ENCODE results near the gene AGBL1. TPM values are rescaled to one million over a fixed set of nuclear protein-coding genes. Genes with fewer than 3 reads are reported as not detected.

AGBL1 gene
- total RNA-seq, 1 experiment from 2014 or later = not detected

DNA sequence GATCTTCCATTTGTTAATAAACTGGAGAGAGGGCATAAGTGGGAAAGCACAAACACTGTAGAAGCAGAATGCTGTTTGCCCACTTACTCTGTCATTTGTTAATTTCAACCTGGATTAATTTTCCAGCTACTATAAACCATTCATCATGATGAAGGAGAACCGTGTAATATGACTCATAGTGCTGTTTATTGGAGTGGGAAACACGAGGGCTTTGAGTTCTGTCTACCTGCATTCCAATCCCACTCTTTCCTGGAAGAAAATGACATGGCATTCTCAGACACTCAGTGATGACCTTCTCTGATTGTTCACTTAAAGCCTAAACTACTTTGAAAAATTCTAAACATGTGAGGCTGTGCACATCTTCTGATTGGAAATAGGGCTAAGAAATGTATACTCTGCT is 826.7 kb downstream of the AGBL1 start:
- no peaks in the 10 kb centered on the region for H3K27me3 ChIP-seq (ENCODE audit: low read length)
- no peak overlapping the region for H3K9ac ChIP-seq (ENCODE audit: low read length)
- no peaks in the 10 kb centered on the region for H3K9me2 ChIP-seq (replicated peaks; ENCODE audit: insufficient read depth, low read length)
- H3K9me3 ChIP-seq (ENCODE audit: low read length) = peaks cover 4% of the 10 kb centered on the region; the same call in 1 of the 2 replicates
- H3K4me2 ChIP-seq (ENCODE audit: low read depth, low read length, poor library complexity, severe bottlenecking) = no peak overlapping the region
- no peaks in the 10 kb centered on the region for H3K36me3 ChIP-seq (ENCODE audit: insufficient read depth, low read length)
- no peak for DNase-seq
- no peak overlapping the region for H2AFZ ChIP-seq (ENCODE audit: low read length)
- no peaks in the 10 kb centered on the region for H3K79me2 ChIP-seq (ENCODE audit: low read length)
- H3K4me3 ChIP-seq (ENCODE audit: low read length) = no peak overlapping the region
- H3K4me1 ChIP-seq (ENCODE audit: low read length) = no peaks in the 10 kb centered on the region
- H3K27ac ChIP-seq (ENCODE audit: low read length) = no peak overlapping the region
- no peaks in the 10 kb centered on the region for H4K20me1 ChIP-seq (ENCODE audit: insufficient read depth, low read depth, low read length)

- no peak overlapping the region for H3K4me3 ChIP-seq (ENCODE audit: low read length)
- no peaks in the 10 kb centered on the region for H3K9me2 ChIP-seq (replicated peaks; ENCODE audit: insufficient read depth, low read length)
- no peak overlapping the region for H3K9ac ChIP-seq (ENCODE audit: low read length)
- H3K27me3 ChIP-seq (ENCODE audit: low read length) = no peaks in the 10 kb centered on the region
- H2AFZ ChIP-seq (ENCODE audit: low read length) = no peak overlapping the region
- no peaks in the 10 kb centered on the region for H3K79me2 ChIP-seq (ENCODE audit: low read length)
- H4K20me1 ChIP-seq (ENCODE audit: insufficient read depth, low read depth, low read length) = no peaks in the 10 kb centered on the region
- no peak overlapping the region for H3K4me2 ChIP-seq (ENCODE audit: low read depth, low read length, poor library complexity, severe bottlenecking)
- H3K9me3 ChIP-seq (ENCODE audit: low read length) = no peaks in the 10 kb centered on the region
- H3K4me1 ChIP-seq (ENCODE audit: low read length) = no peaks in the 10 kb centered on the region
- no peak for DNase-seq
- no peak overlapping the region for H3K27ac ChIP-seq (ENCODE audit: low read length)
- H3K36me3 ChIP-seq (ENCODE audit: insufficient read depth, low read length) = no peaks in the 10 kb centered on the region
These were observed 831.4 kb downstream of the AGBL1 start for GRCh38 chr15:86911022-86911421.

DNA sequence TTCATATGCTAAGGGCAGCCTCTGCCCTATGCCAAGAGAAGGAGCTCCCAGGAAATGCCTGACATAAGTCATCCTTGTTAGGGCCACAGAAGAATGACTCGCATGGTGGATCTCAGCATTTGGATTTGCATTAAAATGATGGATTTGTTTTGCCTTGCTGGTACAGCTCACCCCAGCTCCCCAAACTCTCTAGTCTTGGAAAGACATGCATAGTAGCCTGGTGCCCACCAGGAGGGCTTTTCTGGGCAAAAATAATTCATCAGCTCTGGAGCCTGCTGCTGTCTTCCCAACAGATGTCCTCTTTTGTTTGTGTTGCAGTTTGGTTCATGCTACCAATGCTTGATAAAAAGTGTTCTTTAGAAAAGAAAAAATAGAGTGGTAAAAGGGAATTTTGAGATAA is 833.0 kb downstream of the AGBL1 start:
- Histone ChIP-seq H3K4me3 (ENCODE audit: low read length) (no peak overlapping the region), H3K9me2 (replicated peaks; ENCODE audit: insufficient read depth, low read length) (no peaks in the 10 kb centered on the region), H3K4me2 (ENCODE audit: low read depth, low read length, poor library complexity, severe bottlenecking) (no peak overlapping the region), H3K4me1 (ENCODE audit: low read length) (no peaks in the 10 kb centered on the region), H3K27me3 (ENCODE audit: low read length) (no peaks in the 10 kb centered on the region), H3K9ac (ENCODE audit: low read length) (no peak overlapping the region), H4K20me1 (ENCODE audit: insufficient read depth, low read depth, low read length) (no peaks in the 10 kb centered on the region), H3K9me3 (ENCODE audit: low read length) (no peaks in the 10 kb centered on the region), H3K79me2 (ENCODE audit: low read length) (no peaks in the 10 kb centered on the region), H3K27ac (ENCODE audit: low read length) (no peak overlapping the region), H2AFZ (ENCODE audit: low read length) (no peak overlapping the region), H3K36me3 (ENCODE audit: insufficient read depth, low read length) (no peaks in the 10 kb centered on the region)
- DNase-seq = no peak

DNA sequence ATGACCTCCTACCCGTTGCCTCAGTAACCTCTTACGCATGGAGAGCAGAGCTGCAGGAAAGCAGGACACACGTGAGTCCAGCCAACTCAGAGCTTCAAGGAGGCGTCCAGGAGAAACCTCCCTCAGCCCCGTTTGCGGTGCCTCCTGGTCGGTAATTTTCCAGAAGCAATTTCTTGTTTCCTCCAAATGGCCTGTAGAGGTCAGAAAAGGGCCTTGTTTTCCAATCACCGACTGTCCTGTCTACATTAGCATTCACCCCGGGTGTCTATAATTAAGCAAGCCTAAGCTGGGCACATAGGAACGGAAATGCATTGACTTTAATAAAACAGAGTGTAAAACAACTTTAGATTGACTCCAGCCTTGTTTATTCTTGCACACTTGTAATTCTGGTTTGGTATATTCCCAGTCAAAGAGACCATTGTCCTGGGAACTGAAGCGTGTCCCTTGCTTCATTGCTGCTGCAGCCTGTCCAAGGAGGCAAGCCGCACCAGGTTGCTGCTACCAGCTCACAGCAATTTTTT is 836.2 kb downstream of the AGBL1 start:
- Histone ChIP-seq H3K4me1 (ENCODE audit: low read length) (no peaks in the 10 kb centered on the region), H4K20me1 (ENCODE audit: insufficient read depth, low read depth, low read length) (no peaks in the 10 kb centered on the region), H3K4me2 (ENCODE audit: low read depth, low read length, poor library complexity, severe bottlenecking) (no peak overlapping the region), H3K4me3 (ENCODE audit: low read length) (no peak overlapping the region), H3K36me3 (ENCODE audit: insufficient read depth, low read length) (no peaks in the 10 kb centered on the region), H3K27me3 (ENCODE audit: low read length) (no peaks in the 10 kb centered on the region), H3K9me3 (ENCODE audit: low read length) (no peaks in the 10 kb centered on the region), H3K79me2 (ENCODE audit: low read length) (no peaks in the 10 kb centered on the region), H3K27ac (ENCODE audit: low read length) (no peak overlapping the region), H3K9me2 (replicated peaks; ENCODE audit: insufficient read depth, low read length) (no peaks in the 10 kb centered on the region), H3K9ac (ENCODE audit: low read length) (no peak overlapping the region), H2AFZ (ENCODE audit: low read length) (no peak overlapping the region)
- DNase-seq = peak; percentile 72

DNA sequence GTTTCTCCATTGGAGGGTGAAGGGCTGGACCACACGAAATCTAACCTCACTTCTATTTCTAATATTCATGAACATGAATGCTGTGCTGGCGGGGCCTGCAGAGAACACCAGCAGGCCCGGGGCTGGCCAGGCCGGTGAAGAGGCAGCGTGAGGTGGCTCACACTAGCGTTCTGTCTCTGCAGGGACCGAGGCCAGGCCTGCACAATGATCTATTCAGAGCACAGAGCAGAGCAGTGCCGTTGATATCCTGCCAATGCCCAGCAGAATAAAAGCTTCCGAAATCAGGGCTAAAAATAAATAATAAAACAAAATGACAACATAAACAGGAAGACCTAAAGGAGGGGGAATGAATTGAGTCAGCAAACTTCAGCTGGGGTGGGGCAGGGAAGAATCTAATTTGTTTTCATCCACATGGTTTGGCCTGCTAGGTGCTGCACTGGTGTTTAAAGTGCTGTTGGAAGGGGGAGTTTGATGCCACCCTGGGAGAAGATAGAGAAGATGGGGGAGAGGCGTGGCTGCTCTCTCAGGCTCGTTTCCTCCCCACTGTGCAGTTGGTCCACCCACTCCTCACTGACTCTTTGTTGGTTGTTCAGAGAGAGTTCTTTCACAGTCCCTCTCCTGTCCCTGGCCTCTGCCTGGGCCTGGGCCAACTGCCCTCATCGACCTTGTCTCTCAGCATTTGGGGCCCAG is 837.1 kb downstream of the AGBL1 start:
- no peaks in the 10 kb centered on the region for H4K20me1 ChIP-seq (ENCODE audit: insufficient read depth, low read depth, low read length)
- H3K79me2 ChIP-seq (ENCODE audit: low read length) = no peaks in the 10 kb centered on the region
- no peaks in the 10 kb centered on the region for H3K4me1 ChIP-seq (ENCODE audit: low read length)
- no peak overlapping the region for H3K9ac ChIP-seq (ENCODE audit: low read length)
- H3K9me2 ChIP-seq (replicated peaks; ENCODE audit: insufficient read depth, low read length) = no peaks in the 10 kb centered on the region
- H2AFZ ChIP-seq (ENCODE audit: low read length) = no peak overlapping the region
- DNase-seq = no peak
- no peaks in the 10 kb centered on the region for H3K9me3 ChIP-seq (ENCODE audit: low read length)
- H3K27me3 ChIP-seq (ENCODE audit: low read length) = no peaks in the 10 kb centered on the region
- H3K4me2 ChIP-seq (ENCODE audit: low read depth, low read length, poor library complexity, severe bottlenecking) = no peak overlapping the region
- H3K4me3 ChIP-seq (ENCODE audit: low read length) = no peak overlapping the region
- no peaks in the 10 kb centered on the region for H3K36me3 ChIP-seq (ENCODE audit: insufficient read depth, low read length)
- H3K27ac ChIP-seq (ENCODE audit: low read length) = no peak overlapping the region

- DNase-seq = no peak
- H3K9me2 ChIP-seq (replicated peaks; ENCODE audit: insufficient read depth, low read length) = no peaks in the 10 kb centered on the region
- no peak overlapping the region for H3K9ac ChIP-seq (ENCODE audit: low read length)
These were observed 837.6 kb downstream of the AGBL1 start for GRCh38 chr15:86917361-86917671.

GRCh38 chr15:86919581-86919980 is 839.9 kb downstream of the AGBL1 start:
- H3K9ac ChIP-seq (ENCODE audit: low read length) = no peak overlapping the region
- DNase-seq = no peak
- no peaks in the 10 kb centered on the region for H3K36me3 ChIP-seq (ENCODE audit: insufficient read depth, low read length)
- no peak overlapping the region for H3K27ac ChIP-seq (ENCODE audit: low read length)
- no peak overlapping the region for H2AFZ ChIP-seq (ENCODE audit: low read length)
- H3K4me3 ChIP-seq (ENCODE audit: low read length) = no peak overlapping the region
- H3K27me3 ChIP-seq (ENCODE audit: low read length) = no peaks in the 10 kb centered on the region
- no peaks in the 10 kb centered on the region for H3K79me2 ChIP-seq (ENCODE audit: low read length)
- 0 out of 2 replicates have a peak, but pooled peaks cover 3% of the 10 kb centered on the region for H3K9me3 ChIP-seq (ENCODE audit: low read length)
- no peak overlapping the region for H3K4me2 ChIP-seq (ENCODE audit: low read depth, low read length, poor library complexity, severe bottlenecking)
- no peaks in the 10 kb centered on the region for H3K4me1 ChIP-seq (ENCODE audit: low read length)
- no peaks in the 10 kb centered on the region for H3K9me2 ChIP-seq (replicated peaks; ENCODE audit: insufficient read depth, low read length)
- H4K20me1 ChIP-seq (ENCODE audit: insufficient read depth, low read depth, low read length) = no peaks in the 10 kb centered on the region

More at GRCh38 chr15:86917361-86917671, 837.6 kb downstream of the AGBL1 start:
- Histone ChIP-seq H3K27ac (ENCODE audit: low read length) (no peak overlapping the region), H4K20me1 (ENCODE audit: insufficient read depth, low read depth, low read length) (no peaks in the 10 kb centered on the region), H2AFZ (ENCODE audit: low read length) (no peak overlapping the region), H3K9me3 (ENCODE audit: low read length) (no peaks in the 10 kb centered on the region), H3K36me3 (ENCODE audit: insufficient read depth, low read length) (no peaks in the 10 kb centered on the region), H3K79me2 (ENCODE audit: low read length) (no peaks in the 10 kb centered on the region), H3K27me3 (ENCODE audit: low read length) (no peaks in the 10 kb centered on the region), H3K4me2 (ENCODE audit: low read depth, low read length, poor library complexity, severe bottlenecking) (no peak overlapping the region), H3K4me3 (ENCODE audit: low read length) (no peak overlapping the region), H3K4me1 (ENCODE audit: low read length) (no peaks in the 10 kb centered on the region)

DNA sequence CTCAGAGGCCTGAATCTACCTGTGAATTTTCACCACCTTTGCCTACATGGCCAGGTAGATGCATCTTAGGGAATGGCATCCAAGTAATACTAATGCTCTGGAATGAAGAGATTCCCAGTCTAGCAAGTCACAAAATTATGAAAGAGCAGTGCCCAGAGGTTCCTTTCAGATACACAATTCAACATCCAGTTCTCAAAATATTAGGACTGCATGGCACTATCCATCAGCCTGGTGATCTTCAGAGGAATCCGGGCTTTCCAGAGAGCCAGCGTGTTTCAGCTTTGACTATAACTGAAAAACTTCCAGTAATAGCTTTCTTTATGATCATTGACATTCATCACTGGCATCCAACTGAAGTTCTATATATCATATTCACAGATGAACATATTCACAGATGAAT is 849.8 kb downstream of the AGBL1 start:
- Histone ChIP-seq H3K27ac (ENCODE audit: low read length) (no peak overlapping the region), H3K36me3 (ENCODE audit: insufficient read depth, low read length) (no peaks in the 10 kb centered on the region), H3K27me3 (ENCODE audit: low read length) (no peaks in the 10 kb centered on the region), H4K20me1 (ENCODE audit: insufficient read depth, low read depth, low read length) (no peaks in the 10 kb centered on the region), H3K4me2 (ENCODE audit: low read depth, low read length, poor library complexity, severe bottlenecking) (no peak overlapping the region), H3K4me1 (ENCODE audit: low read length) (no peaks in the 10 kb centered on the region), H3K9ac (ENCODE audit: low read length) (no peak overlapping the region), H3K9me2 (replicated peaks; ENCODE audit: insufficient read depth, low read length) (no peaks in the 10 kb centered on the region), H3K79me2 (ENCODE audit: low read length) (no peaks in the 10 kb centered on the region), H2AFZ (ENCODE audit: low read length) (no peak overlapping the region), H3K9me3 (ENCODE audit: low read length) (peaks cover 7% of the 10 kb centered on the region; the same call in 1 of the 2 replicates), H3K4me3 (ENCODE audit: low read length) (no peak overlapping the region)
- no peak for DNase-seq
